AG09309 (cell line): ENCODE results near the gene ABHD3.
"Not testable (repeated sequence)": the region's sequence is repeated elsewhere in the genome, so short reads cannot be mapped to it uniquely, and the experiment has no call there.

ENCODE experiments used
- DNase-seq: peaks from one replicate; pipeline ENCODE4 v3.0.0-alpha.2; 2010; ENCODE audit warnings: low read depth
- H3K4me3 ChIP-seq: 2 replicates; pipeline ENCODE4 v1.5.1; 2011; ENCODE audit warnings: mild to moderate bottlenecking, low read depth, low read length, moderate library complexity; ENCODE audit not compliant: control insufficient read depth
- TF ChIP-seq, protein P1 (sequence below): IDR thresholded peaks from 2 replicates; pipeline ENCODE4 v1.5.1; 2011; ENCODE audit warnings: mild to moderate bottlenecking, low read depth, low read length, inconsistent platforms; ENCODE audit not compliant: insufficient read depth, control insufficient read depth; ENCODE audit errors: missing control alignments

ABHD3 gene

DNA sequence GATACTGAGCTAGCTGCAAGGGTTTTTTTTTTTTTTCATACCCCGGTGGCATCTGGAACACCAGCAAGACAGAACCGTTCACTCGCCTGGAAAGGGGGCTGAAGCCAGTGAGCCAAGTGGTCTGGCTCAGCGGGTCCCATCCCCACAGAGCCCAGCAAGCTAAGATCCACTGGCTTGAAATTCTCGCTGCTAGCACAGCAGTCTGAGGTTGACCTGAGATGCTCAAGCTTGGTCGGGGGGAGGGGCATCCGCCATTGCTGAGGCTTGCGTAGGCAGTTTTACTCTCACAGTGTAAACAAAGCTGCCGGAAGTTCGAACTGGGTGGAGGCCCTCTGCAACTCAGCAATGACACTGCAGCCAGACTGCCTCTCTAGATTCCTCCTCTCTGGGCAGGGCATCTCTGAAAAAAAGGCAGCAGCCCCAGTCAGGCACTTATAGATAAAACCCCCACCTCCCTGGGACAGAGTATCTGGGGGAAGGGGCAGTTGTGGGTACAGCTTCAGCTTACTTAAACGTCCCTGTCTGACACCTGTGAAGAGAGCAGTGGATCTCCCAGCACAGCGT lies 31.0 kb upstream of the ABHD3 start:
- TF ChIP-seq, protein P1, sequence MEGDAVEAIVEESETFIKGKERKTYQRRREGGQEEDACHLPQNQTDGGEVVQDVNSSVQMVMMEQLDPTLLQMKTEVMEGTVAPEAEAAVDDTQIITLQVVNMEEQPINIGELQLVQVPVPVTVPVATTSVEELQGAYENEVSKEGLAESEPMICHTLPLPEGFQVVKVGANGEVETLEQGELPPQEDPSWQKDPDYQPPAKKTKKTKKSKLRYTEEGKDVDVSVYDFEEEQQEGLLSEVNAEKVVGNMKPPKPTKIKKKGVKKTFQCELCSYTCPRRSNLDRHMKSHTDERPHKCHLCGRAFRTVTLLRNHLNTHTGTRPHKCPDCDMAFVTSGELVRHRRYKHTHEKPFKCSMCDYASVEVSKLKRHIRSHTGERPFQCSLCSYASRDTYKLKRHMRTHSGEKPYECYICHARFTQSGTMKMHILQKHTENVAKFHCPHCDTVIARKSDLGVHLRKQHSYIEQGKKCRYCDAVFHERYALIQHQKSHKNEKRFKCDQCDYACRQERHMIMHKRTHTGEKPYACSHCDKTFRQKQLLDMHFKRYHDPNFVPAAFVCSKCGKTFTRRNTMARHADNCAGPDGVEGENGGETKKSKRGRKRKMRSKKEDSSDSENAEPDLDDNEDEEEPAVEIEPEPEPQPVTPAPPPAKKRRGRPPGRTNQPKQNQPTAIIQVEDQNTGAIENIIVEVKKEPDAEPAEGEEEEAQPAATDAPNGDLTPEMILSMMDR = no peak
- no peak for DNase-seq
- H3K4me3 ChIP-seq = no peak overlapping the region

DNA sequence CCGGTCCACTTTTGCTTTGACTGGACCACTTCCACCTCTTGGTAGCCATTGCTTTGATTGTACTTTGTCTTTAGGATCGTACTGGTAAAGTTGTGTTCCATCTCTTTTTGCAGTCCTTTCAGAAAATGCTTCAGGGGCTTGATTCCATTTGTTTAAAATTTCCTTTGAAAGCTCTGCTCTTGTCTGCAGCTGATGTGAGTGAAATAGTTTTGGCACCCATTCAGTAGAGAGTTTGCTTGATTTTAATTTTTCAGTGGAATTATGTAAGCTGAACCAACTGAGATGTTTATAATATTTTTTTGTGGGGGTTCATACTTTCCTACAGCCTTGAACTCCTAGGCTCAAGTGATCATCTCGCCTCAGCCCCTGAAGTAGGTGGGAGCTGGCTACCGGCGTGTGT lies 28.4 kb upstream of the ABHD3 start:
- no peak for DNase-seq
- TF ChIP-seq, protein P1 = no peak
- H3K4me3 ChIP-seq = no peak overlapping the region

DNA sequence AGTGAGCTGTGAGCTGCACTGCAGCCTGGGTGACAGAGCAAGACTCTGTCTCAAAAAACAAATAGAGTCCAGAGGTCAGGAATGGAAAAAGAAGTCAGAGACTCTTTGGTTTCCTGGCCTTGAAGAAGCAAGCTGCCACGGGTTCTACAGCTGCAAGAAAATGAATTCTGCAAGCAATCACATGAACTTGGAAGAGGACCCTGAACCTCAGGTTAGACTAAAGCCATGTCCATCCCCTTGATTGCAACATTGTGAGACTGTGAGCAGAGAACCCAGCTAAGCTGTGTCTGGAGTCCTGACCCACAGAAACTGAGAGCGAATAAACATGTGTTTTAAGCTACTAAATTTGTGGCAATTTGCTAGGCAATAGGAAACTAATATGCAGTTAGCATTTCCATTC lies 23.1 kb upstream of the ABHD3 start:
- no peak for DNase-seq
- TF ChIP-seq, protein P1 = no peak
- no peak overlapping the region for H3K4me3 ChIP-seq

DNA sequence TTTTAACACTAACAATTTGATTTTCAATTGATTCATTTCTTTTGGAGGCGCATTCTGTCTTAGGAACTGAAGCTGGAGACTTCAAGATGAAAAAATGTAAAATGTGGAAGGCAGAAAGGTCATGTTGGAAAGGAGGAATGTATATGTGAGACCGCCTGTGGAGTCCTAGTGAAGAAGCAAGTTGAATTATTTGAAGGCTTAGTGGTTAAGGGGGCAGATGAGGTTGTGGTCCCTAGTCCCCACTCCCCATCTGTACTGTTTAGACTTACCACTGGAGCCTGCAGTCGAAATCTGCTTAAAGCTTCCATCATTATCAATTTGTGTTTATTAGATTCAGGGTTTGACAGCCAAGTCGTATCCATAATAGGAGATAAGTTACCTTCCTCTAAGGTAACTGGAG lies 20.6 kb upstream of the ABHD3 start:
- H3K4me3 ChIP-seq = no peak overlapping the region
- no peak for DNase-seq
- TF ChIP-seq, protein P1 = no peak

DNA sequence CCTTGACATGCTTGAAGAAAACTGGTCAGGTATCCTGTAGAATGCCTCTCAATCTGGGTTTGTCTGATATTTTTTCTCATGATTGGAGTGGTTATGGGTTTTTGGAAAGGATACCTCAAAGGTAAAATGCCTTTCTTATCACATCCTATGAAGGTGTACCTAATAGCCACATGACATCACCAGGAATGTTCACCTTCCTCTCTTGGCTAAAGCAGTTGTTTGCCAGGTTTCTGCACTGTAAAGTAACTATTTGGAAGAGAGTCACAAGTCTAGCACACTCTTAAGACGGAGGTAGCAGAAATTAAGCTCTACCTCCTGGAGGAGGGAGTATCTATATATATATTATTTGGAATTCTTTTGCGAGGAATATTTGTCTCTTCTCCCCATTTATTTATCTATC lies 18.1 kb upstream of the ABHD3 start:
- TF ChIP-seq, protein P1 = no peak
- no peak for DNase-seq
- H3K4me3 ChIP-seq = no peak overlapping the region

DNA sequence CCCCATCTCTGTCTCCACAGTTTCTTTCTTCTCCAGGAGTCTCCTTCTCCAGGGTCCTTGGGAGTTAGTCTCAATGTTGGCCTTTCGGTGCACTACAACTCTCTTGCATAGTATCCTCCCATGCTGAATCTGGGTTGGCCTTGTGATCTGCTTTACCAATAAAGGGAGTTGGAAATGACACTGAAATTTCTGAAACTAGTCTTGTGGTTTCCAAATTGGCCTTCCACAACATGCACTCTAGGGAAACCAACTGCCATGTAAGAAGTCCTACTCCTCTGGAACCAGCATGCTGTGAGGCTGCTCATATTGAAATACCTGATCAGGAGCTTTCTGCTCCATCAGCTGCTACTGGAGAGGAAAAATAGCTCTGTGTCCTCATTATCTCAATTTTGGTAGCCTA lies 9.9 kb upstream of the ABHD3 start:
- TF ChIP-seq, protein P1 = no peak
- no peak for DNase-seq
- H3K4me3 ChIP-seq = no peak overlapping the region

DNA sequence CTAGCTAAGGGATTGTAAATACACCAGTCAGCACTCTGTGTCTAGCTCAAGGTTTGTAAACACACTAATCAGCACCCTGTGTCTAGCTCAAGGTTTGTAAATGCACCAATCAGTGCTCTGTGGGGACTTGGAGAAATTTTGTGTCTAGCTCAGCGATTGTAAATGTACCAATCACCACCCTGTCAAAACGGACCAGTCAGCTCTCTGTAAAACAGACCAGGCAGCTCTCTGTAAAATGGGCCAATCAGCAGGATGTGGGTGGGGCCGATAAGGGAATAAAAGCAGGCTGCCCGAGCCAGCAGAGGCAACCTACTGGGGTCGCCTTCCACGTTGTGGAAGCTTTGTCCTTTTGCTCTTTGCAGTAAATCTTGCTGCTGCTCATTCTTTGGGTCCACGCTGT lies 2.6 kb upstream of the ABHD3 start:
- DNase-seq, H3K4me3 ChIP-seq: not testable (repeated sequence)
